Astrocyte (in vitro differentiated cells and primary cell): ENCODE measurements around the gene KIAA1328.

Experiments
- EZH2 ChIP-seq: IDR thresholded peaks from 2 replicates; pipeline ENCODE4 v1.6.1; 2012; ENCODE audit warnings: mild to moderate bottlenecking, low read length, inconsistent platforms; ENCODE audit not compliant: insufficient read depth
- TF ChIP-seq, protein P1 (sequence below): IDR thresholded peaks from 2 replicates; pipeline ENCODE4 v1.5.1; 2011; ENCODE audit warnings: low read depth, mild to moderate bottlenecking, inconsistent platforms, low read length, moderate library complexity; ENCODE audit not compliant: insufficient read depth

DNA sequence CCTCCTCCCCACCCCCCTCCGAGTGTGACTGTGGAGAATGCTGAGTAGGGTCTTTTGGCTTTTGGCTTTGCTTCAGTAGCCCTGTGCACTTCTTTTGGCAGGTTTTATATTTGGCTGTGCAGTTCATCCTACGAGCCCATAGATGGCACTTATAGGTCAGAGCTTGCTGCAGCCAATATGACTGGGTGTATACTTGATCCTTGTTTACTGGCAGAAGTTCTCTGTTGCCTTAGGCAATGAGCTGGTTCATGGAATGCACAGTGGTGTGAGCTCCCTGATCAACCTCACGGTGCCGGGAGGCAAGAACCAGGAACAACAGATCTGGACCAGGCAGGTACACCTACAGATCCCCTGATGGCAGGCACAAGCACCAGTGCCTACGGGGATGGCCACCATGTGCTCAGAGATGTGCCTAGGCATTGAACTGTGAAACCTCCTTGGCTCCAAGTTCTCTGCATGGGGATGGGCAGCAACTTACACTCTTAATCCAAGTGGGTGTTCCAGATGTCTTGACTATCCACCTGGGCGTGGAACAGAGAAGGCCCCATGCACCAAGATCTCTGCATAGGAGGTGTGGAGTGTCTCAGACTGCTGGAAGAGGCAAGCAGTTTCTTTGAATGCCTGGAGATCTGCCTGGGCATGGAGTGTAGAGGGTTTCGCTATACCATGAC, 190.4 kb downstream of the KIAA1328 start:
- TF ChIP-seq, protein P1, sequence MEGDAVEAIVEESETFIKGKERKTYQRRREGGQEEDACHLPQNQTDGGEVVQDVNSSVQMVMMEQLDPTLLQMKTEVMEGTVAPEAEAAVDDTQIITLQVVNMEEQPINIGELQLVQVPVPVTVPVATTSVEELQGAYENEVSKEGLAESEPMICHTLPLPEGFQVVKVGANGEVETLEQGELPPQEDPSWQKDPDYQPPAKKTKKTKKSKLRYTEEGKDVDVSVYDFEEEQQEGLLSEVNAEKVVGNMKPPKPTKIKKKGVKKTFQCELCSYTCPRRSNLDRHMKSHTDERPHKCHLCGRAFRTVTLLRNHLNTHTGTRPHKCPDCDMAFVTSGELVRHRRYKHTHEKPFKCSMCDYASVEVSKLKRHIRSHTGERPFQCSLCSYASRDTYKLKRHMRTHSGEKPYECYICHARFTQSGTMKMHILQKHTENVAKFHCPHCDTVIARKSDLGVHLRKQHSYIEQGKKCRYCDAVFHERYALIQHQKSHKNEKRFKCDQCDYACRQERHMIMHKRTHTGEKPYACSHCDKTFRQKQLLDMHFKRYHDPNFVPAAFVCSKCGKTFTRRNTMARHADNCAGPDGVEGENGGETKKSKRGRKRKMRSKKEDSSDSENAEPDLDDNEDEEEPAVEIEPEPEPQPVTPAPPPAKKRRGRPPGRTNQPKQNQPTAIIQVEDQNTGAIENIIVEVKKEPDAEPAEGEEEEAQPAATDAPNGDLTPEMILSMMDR = no peak
- no peak for TF ChIP-seq EZH2
